Breast epithelium (tissue), 4 donors: ENCODE data around the gene ANKRD65. TPM values are rescaled to one million over a fixed set of nuclear protein-coding genes. Genes with fewer than 3 reads are reported as not detected.
A peak's percentile ranks its signal among the peaks of the same experiment; 100 is the strongest.

Source experiments
- DNase-seq, 2 donors: peaks; one replicate each; pipeline ENCODE4 v3.0.0-alpha.2; 2019; ENCODE audit warnings: low spot score in 2 of 2
- H3K27ac ChIP-seq, 2 donors: fragments of 200-600 bp; sonication (generic) in 1 of 2; one replicate each; pipeline ENCODE4 v1.5.1; 2016 to 2019; ENCODE audit warnings: mild to moderate bottlenecking in 1 of 2
- H3K27me3 ChIP-seq, 2 donors: fragments of 200-600 bp; sonication (generic) in 1 of 2; one replicate each; pipeline versions ENCODE4 v1.5.1 to v1.6.0; 2017 to 2019; ENCODE audit warnings: control low read depth in 1 of 2, mild to moderate bottlenecking in 1 of 2
- H3K36me3 ChIP-seq: fragments of 200-600 bp; one replicate; pipeline ENCODE4 v1.5.1; 2019
- H3K4me1 ChIP-seq, 2 donors: fragments of 200-600 bp; sonication (generic); one replicate each; pipeline ENCODE4 v1.5.1; 2016 to 2019; ENCODE audit warnings: control low read depth in 1 of 2
- H3K4me3 ChIP-seq, 3 donors: fragments of 200-600 bp; sonication (generic); 1 replicate in 2 of 3; 2 replicates in 1 of 3; pipeline ENCODE4 v1.5.1; 2016 to 2019; ENCODE audit warnings: mild to moderate bottlenecking in 3 of 3, moderate library complexity in 2 of 3
- H3K9me3 ChIP-seq, 2 donors: fragments of 200-600 bp; sonication (generic) in 1 of 2; one replicate each; pipeline ENCODE4 v1.5.1; 2016 to 2019; ENCODE audit warnings: control low read depth in 1 of 2
- POLR2A ChIP-seq: fragments of 450-650 bp; IDR thresholded peaks from one replicate; pipeline ENCODE4 v1.6.1; 2016; ENCODE audit warnings: antibody characterized with exemption, mild to moderate bottlenecking, moderate library complexity
- POLR2AphosphoS5 ChIP-seq, 3 donors: sonication (generic); formaldehyde crosslinking; IDR thresholded peaks; one replicate each; pipeline ENCODE4 v1.6.1; 2017; ENCODE audit warnings: antibody characterized with exemption in 3 of 3
- intact Hi-C: fragments of 100-400 bp; cut with DNase I; formaldehyde crosslinking; loops from one replicate; pipeline ENCODE4 v1.15.1; 2023; ENCODE audit warnings: low total_unique reads
- total RNA-seq, 3 donors: library from RNA; depleted of rRNA; stranded (reverse); fragments of >200 nt; gene quantifications; one replicate each; pipeline ENCODE4 v1.1.0, GENCODE V29; 2016
- TF ChIP-seq, protein P1 (sequence below), 3 donors: fragments of 450-650 bp; IDR thresholded peaks; one replicate each; pipeline ENCODE4 v1.5.1; 2016 to 2017; ENCODE audit warnings: antibody characterized with exemption in 3 of 3, mild to moderate bottlenecking in 3 of 3, moderate library complexity in 3 of 3

ANKRD65 gene
- total RNA-seq, 3 donors from 2014 or later: 10.2 to 16.0 (median 12.2) TPM

DNA sequence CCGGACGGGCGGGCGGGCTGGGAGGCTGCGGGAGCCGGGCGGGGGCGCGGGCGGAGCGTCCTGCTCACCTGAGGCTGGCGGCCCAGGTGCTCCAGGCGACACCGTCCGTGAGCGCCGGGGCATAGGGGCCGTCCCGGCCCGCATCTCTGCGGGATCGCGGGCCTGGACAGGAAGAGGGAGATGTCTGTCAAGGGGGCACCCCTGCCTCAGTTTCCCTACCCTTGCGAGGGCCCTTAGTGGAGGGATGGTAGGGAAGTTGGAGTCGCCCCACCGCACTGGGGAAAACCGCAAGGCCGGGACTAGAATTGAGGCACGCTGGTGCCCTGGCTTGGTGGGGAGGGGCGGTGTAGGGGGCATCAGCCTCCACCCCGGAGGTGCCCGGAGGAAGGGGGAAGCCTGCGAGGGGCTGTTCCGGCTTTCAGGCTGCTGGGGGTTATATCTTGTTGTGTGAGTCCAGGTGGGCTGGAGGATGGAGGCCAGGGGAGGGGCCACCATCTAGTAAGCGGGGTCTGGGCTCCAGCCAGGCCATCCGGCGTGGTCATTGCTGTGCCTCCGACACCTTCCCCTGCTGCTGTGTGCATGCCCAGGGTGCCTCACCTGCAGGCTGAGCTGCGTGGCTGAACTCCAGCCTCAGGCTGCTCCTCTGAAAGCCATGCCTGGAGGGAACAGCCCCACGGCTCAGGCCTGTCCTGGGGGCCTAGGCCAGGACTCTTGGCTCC, 15.0 kb upstream of the ANKRD65 start:
- DNase-seq: no peak
- H3K9me3 ChIP-seq: no peaks in the 10 kb centered on the region
- H3K4me1 ChIP-seq: peaks cover 32 to 55% of the 10 kb centered on the region in 2 donors
- no peaks in the 10 kb centered on the region for H3K27me3 ChIP-seq
- TF ChIP-seq, protein P1, sequence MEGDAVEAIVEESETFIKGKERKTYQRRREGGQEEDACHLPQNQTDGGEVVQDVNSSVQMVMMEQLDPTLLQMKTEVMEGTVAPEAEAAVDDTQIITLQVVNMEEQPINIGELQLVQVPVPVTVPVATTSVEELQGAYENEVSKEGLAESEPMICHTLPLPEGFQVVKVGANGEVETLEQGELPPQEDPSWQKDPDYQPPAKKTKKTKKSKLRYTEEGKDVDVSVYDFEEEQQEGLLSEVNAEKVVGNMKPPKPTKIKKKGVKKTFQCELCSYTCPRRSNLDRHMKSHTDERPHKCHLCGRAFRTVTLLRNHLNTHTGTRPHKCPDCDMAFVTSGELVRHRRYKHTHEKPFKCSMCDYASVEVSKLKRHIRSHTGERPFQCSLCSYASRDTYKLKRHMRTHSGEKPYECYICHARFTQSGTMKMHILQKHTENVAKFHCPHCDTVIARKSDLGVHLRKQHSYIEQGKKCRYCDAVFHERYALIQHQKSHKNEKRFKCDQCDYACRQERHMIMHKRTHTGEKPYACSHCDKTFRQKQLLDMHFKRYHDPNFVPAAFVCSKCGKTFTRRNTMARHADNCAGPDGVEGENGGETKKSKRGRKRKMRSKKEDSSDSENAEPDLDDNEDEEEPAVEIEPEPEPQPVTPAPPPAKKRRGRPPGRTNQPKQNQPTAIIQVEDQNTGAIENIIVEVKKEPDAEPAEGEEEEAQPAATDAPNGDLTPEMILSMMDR (IDR thresholded peaks at IDR 0.05): no peak
- TF ChIP-seq POLR2AphosphoS5 (IDR thresholded peaks at IDR 0.05) (no peak), POLR2A (no peak)
- intact Hi-C loops: no loop called here
- H3K27ac ChIP-seq: peak overlapping the region; percentile 95 to 99
- H3K36me3 ChIP-seq: no peaks in the 10 kb centered on the region
- peak overlapping the region; percentile 48 to 86 (median 63) for H3K4me3 ChIP-seq

DNA sequence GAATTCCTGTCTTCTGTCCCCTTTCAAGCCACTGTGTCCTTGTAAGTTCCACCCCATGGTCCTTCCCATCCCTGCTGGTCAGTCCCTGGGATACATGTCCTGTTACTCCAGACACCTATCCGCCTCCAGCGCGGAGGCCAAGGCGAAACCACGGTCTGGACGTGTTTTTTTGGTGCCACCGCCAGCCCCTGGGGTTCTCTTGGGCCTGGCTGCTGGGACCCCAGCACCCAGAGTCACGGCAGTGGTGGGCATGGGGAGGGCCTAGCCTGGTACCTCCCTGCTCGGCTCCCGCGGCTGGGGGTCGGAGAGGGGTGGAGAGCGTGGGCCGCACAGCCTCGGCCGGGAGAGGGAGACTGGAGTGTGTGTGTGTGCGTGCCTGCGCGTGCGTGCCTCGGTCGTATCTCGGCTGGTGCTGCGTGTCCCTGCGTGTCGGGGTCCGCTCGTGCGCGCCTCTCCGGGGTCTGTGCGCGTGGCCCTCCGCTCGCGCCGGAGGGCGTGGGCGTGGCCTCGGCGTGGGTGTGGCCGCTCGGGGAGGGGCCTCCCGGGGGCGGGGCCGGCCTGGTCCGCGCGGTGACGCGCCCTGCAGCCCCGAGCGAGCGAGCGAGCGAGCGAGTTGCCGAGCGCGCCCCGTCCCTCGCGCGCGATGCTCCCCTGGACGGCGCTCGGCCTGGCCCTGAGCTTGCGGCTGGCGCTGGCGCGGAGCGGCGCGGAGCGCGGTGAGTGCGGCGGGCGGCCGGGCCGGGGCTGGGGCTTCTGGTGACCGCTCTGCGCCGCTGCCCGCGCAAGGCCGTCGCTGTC, 14.2 kb upstream of the ANKRD65 start, which contains the start of gene VWA1:
VWA1 (plus strand) TSS at position 585 of the 798 bp plus-strand sequence; CDS start at position 644, 59 bp downstream.
- DNase-seq: peak in 1 of 2 donors; percentile 62

DNA sequence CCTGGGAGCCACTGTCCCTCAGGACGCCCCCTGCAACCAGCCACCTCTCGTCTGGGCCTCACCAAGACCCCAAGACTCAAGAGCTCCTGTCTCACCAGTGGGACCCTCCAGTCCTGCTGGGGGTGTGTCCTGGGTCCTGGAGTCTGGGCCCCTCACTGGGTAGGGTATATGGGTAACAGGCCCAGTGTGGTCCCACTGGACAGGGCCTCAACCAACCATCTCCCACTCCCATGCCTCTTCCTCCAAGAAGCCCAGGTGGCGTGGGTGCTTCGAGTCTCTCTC, 13.7 kb upstream of the ANKRD65 start:
- peaks cover 43 to 64% of the 10 kb centered on the region in 2 donors for H3K4me1 ChIP-seq
- peak overlapping the region; percentile 48 to 86 (median 63) for H3K4me3 ChIP-seq
- TF ChIP-seq POLR2A: no peak
- TF ChIP-seq, protein P1 (IDR thresholded peaks at IDR 0.05): no peak
- TF ChIP-seq POLR2AphosphoS5 (IDR thresholded peaks at IDR 0.05): no peak
- no peak for DNase-seq
- H3K36me3 ChIP-seq: no peaks in the 10 kb centered on the region
- intact Hi-C loops: no loop called here
- no peaks in the 10 kb centered on the region for H3K27me3 ChIP-seq
- no peaks in the 10 kb centered on the region for H3K9me3 ChIP-seq
- H3K27ac ChIP-seq: peak overlapping the region; percentile 95 to 99

More for the DNA sequence above, 14.2 kb upstream of the ANKRD65 start, which contains the start of gene VWA1:
- intact Hi-C loops: no loop called here
- H3K9me3 ChIP-seq: no peaks in the 10 kb centered on the region
- H3K27ac ChIP-seq: peak within 1 kb of the TSS; percentile 95 to 99
- no peaks in the 10 kb centered on the region for H3K27me3 ChIP-seq
- H3K4me3 ChIP-seq: peak within 1 kb of the TSS; percentile 48 to 86 (median 63)
- TF ChIP-seq, protein P1 (IDR thresholded peaks at IDR 0.05): no peak
- TF ChIP-seq POLR2A (no peak), POLR2AphosphoS5 (IDR thresholded peaks at IDR 0.05) (no peak)
- peaks cover 39 to 58% of the 10 kb centered on the region in 2 donors for H3K4me1 ChIP-seq
- no peaks in the 10 kb centered on the region for H3K36me3 ChIP-seq

DNA sequence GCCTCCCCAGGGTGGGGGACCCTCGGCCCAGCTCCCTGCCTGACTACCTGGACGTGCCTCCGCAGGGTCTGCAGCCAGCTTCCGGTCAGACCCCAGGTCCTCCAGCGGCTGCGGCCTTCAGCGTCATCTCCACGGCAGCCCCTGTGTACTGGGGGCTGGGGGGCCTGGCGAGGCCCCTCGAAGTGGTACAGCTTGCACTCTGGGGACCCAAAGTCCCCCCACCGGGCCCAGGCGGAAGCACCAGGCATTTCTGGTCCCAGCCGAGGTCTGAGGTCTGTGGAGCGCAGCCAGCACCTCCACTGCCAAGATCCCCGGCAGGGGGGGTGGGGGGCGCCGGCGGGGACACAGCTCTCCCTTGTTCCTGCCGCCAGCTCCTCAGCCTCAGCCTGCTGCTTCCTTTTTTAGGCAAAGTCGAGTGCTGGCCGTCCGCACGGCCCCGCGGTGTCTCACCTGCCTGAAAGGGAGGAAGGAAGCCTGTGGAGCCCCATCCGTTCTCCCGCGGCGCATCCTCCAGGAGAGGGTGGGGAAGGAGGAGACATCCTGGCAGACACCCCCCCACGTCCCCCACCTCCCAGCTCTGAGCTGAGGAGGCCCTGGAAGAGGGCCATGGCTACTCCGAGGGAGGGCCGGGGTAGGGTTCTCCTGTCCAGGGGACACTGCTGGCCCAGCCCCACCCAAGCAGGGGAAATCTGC, 13.2 kb upstream of the ANKRD65 start:
- H3K36me3 ChIP-seq: no peaks in the 10 kb centered on the region
- DNase-seq: peak; percentile 78 to 89
- no peak for TF ChIP-seq POLR2AphosphoS5 (IDR thresholded peaks at IDR 0.05)
- TF ChIP-seq, protein P1 (IDR thresholded peaks at IDR 0.05): no peak
- no peak for TF ChIP-seq POLR2A
- peak overlapping the region in 2 of 3 donors; percentile 63 to 86 for H3K4me3 ChIP-seq
- no peaks in the 10 kb centered on the region for H3K27me3 ChIP-seq
- intact Hi-C loops: no loop called here
- H3K27ac ChIP-seq: peak overlapping the region; percentile 95 to 99
- H3K9me3 ChIP-seq: no peaks in the 10 kb centered on the region
- peaks cover 43 to 69% of the 10 kb centered on the region in 2 donors for H3K4me1 ChIP-seq
